NCI-H2227 (cell line): ENCODE results near the gene MPHOSPH9.

ENCODE experiments used
- DNase-seq: peaks from one replicate; lab custom pipeline; 2025; ENCODE audit not compliant: unreplicated experiment; lab: John Stamatoyannopoulos, UW

Gene MPHOSPH9

DNA sequence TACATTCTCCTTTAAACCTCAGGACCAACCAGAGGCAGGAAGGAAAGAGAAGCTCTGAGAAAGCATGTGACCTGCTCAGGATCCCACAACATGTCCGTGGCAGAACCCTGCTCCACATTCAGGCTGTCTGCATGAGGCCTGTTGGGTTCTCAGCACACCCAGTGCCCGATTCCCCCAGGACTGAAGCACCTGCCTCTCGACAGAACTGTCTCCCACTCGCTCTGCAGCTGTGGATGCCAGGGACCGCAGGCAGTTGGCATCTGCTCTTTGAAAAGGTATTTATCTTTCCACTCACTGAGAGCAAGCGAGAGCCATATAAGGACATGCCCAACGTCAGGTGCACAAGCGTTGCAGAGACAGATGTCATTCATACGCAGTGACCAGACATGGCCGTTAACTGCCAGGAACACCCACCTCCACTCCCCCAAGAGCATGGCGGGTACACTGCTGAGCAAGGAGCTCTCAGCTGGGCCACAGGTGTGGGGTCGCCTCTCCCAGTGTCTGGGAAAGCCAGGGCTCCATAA, 101.0 kb downstream of the MPHOSPH9 start:
- peak; percentile 66 for DNase-seq

DNA sequence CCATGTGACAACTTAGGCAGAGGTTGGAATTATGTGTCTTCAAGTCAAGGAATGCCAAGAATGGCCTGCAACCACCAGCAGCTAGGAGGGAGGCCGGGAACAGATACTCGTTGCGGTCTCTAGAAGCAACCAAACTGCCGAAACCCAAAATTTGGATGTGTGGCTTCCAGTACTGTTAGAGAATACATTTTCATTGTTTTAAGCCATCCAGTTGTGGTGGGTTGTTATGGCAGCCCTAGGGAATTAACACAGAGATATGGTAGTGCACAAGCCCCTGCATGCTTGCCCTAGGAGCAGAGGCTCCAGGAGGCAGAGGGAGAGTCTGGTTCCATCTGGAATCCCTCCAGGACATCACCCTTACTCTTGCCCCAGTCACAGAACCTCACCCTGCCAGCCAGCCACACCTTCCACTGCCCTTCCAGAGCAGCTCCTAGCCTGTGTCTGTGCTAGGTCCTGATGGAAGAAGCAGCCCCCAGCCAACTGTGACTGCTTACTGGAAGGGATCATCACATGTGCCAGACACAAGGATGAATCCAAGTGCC, 101.6 kb downstream of the MPHOSPH9 start:
- no peak for DNase-seq

DNA sequence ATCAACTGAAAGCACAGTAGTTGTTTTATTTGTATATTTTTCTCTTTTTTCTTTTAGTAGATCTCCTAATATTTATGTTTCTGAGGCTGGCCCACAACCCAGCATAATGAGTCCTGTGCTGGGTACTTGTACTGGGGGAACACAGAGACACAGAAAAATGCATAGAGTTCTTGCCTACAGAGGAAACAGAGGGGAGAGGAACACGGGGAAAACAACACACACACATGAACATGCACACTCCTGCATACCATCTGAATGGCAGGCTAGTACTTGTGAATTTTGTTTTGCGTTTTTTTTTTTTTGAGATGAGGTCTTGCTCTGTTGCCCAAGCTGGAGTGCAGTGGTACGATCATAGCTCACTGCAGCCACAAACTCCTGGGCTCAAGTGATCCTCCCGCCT, 103.3 kb downstream of the MPHOSPH9 start:
- no peak for DNase-seq

DNA sequence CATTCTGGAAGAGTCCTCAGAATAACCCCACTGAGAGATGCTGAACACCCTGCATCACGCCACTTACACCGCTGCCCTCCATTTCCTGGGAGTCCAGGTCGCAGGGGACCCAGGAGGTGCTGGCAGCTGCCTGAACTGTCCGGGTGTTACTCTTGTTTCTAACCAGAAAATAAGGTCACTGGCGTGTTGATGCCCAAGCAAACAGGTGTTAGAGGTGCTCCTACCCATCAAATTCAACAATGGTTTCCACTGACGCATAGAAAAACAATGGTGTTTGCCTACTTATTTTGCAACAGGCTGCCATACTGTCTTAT, 105.8 kb downstream of the MPHOSPH9 start:
- no peak for DNase-seq

DNA sequence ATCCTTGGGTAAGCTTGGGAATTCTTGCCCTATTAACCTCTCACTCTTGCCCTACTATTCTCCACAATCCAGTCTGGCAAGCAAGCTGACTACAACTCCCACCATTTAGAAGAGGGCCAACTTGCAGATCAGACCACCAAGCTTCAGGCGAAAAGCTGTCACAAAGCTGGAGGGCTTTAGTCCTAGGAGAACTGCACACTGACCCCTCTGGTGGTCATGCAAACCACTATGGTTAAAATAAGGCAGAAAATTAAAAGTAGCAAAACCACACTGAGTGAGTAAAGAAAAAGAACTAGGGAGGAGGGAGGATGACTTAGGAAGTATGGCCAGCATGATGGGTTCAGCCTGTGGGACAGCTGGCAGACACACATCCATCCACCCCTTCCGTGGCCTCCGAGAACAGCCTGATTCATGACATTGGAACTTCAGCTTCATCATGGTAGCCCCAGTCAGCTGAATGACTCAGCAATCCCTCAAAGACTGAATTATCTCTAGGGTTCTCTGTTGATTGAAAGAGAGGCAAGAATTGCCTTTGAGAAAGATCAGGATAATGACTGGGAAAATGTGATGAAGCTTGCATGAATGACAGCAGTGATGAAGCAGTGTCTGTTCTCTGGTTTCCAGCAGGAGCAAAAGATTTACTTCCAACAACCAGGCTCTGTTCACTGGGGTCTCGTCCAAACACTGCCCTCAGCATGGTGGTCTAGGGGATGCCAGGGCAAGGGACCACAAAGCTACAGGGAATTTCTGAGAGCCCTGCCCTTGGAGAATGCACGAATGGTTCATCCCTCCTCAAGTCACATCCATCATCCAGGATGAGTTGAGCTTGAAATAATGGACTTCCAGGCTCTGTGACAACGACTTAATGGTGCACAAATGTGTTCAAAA, 106.4 kb downstream of the MPHOSPH9 start:
- peak; percentile 17 for DNase-seq

DNA sequence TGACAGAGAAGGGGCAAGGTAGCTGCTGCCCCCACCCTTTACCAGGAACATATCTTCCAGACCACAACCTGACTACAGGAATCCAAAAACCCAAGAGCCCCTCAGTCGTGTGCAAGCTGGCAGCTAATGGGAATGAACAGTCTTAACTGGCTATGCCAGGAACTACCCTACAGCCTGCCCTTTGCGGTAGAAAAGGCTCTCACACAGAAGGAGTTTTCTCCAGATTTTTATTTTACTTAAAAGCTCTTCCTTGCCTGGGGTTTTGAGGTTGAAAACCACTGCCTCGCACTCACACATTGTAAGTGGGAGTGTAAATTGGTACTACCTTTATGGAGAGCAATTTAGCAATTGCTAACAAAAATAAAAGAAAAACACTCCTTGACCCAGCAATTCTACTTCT, 110.3 kb downstream of the MPHOSPH9 start:
- no peak for DNase-seq

DNA sequence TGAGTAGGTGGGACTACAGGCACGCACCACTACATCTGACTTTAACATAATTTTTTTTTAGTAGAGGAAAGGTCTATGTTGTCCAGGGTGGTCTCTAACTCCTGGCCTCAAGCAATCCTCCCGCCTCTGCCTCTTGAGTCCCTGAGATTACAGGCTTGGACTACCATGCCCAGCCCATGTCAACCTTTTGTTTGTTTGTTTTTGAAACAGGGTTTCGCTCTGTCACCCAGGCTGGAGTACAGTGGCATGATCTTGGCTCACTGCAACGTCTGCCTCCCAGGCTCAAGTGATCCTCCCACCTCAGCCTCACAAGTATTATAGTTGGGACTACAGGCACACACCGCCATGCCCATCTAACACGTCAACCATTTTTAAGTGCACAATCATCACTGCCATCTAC, 111.3 kb downstream of the MPHOSPH9 start:
- DNase-seq: no peak

DNA sequence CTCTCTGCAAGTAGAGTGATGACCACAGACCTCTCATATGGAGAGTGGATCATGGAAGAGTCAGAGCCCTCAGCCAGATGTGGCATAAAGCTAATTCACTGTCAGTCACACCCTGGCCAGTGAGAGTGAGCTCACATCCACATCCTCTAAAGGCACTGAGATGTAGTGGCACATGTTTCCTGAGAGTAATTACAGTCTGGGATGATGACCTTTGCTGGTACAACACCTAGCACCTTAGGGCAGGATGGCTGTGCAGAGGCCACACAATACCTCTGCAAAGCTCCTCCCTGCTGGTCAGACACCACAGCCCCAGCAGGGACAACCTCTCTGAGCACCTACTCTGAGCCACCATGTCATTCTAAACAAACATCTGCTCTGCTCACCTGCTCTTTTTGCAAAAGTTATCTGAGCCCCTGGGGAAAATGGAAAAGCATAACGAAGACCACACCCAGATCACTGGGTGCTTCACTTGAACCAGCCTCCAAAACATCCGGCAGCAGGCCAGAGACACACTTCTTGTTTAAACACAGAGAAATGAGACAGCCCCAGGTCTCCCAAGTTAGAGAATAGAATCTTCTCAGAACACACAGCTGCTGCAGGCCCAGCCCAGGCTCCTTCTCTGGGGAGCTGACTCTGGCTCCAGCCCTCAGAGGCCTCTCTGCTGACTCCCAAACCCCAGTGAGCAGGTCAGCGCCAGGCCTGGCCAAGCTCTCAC, 112.3 kb downstream of the MPHOSPH9 start:
- DNase-seq: no peak

DNA sequence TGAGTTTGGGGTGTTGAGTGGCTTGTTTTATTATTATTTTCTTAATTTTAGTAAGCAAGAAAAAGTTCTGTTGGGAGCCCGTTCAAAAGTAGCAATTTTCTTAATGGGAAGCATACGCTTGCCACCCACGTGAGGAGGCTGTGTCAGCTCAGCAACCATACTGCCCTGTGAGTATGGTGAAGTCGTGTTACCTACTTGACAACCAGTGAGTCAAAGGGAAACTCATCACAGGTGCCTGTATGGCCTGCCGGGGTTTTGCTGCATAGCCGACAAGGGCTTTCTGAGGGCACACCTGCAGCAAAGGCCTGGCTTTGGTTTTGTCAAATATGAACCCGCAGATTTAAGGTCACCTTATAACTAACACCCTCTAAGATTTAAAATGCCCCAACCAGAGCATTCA, 113.1 kb downstream of the MPHOSPH9 start:
- no peak for DNase-seq

DNA sequence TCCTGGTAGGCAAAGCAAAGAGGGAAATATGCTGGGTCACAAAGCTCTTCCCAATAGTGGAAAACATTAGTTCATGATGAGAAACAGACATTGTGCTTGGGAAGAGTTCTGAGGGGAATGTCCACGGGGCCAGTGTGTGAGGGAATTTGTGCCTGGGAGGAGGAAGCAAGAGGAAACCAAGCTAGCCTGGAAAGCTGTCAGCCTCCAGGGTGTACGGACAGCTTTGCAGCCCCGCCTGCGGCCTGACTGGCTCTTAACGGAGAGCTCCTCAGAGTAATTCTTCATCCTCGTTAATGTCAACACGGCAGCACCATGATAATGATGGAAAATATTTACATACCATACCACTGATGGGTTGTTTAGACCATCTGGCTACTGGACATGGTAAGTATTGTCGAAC, 114.4 kb downstream of the MPHOSPH9 start:
- no peak for DNase-seq

DNA sequence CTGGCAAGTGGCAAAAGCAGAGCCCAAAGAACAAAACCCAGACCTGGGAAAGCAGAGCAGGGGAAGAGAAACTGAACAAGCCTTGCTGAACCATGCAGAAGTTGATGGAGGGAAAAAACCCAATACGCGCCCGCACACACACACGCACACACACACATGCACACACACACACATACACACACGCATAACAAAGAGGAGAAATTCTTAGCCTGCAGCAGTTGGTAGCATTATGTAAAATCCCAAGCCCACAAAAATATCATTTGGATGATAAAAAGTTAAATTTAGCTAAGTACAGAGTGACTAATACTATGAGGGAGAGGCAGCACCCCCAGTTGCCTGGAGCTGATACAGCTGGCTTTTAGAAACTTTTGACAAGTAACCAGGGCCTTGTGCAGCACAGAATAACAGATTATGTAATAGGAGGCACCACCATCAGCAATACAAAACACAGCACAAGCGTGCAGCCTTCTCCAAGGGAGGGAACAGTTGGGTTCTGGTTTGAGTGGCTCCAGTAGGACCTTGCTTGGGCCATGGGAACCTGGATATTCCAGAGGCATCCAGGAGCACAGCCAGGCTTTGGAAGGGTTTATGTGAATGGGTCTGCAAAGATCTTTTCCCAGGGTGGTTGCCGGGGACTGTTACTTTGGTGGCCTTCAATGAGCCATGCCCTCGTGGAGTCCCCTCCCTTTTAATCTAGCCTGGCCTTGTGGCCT, 117.4 kb downstream of the MPHOSPH9 start:
- no peak for DNase-seq

DNA sequence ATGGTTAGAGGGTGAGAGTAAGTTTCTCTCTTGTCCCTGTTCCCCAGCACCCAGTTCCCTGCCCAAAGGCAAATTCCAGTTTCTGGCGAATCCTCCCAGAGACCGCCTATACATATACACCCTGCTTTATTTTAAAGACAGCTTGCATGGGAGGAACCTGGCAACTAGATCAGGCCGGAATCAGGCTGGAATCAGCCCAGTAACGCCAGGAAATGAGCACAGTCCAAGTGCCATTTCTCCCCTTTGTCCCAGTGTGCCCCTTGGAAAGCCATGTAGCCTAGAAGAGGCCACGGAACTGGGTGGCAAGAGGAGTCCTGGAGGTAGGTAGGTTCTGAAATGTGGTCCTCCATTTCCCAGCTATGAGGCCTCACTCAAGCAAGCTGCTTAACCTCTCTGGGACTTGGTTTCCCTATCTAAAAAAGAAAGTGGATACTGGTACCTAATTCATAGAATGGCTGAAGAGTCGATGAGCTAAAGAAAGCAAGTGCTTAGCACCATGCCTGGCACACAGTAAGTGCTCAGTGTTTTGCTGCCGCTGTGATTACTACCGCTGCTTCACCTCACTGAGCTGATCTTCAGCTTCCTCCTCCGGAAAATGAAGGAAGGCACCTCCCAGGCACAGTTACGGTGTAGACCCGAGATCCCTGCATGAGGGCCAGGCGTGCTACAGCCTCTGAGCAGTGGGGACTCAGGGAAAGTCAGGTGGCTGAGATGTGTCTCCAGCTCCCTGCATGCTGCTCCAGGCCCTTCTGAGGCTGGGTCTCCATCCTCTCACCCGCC, 118.4 kb downstream of the MPHOSPH9 start:
- no peak for DNase-seq

DNA sequence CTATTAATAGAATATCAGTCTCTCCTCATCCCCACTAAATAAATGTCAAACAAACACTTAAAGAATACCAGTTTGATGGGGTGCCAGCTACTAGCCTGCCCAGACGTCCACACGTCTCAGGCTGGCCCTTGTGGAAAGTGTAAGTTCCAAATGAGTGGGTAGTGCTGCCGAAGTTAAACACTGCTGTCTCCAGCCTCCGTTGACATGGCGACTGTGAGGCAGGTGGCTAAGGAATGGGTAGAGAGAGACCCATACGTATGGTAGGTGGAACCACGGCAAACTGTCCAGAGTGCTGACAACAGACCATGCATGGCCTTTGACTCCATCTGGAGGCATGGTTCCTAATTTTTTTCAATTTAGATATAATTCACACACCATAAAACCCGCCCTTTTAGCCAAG, 119.9 kb downstream of the MPHOSPH9 start:
- DNase-seq: peak; percentile 16

DNA sequence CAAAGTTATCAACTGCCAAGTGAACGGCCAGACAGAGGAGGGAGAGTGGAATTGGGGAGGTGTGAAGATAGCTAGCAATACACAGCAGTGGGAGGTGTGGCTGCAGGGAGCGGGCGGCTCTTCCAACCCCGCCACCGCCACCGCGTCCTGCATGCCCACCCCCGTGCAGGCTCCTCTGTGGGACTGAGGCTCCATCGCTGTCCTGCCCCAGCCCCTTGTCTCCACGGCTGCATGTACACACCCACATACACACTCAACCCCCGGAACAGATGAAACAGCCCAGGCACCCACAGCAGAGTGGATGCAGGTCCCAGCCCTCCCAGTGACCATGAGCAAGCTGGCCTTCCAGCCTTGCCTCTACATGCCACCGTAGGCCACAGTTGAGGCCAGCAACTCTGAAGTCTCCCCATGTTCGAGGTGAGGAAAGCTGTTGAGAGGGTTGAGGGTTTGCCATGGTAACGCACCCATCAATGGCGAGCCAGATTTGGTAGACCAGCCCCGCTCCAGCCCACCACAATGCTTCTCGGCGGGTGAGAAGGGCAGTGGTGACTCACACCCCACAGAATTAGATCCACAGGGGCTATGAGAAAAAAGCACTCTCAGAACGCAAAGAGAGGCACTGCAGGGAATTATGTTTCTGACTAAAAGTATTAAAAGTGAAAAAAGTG, 121.3 kb downstream of the MPHOSPH9 start:
- no peak for DNase-seq

DNA sequence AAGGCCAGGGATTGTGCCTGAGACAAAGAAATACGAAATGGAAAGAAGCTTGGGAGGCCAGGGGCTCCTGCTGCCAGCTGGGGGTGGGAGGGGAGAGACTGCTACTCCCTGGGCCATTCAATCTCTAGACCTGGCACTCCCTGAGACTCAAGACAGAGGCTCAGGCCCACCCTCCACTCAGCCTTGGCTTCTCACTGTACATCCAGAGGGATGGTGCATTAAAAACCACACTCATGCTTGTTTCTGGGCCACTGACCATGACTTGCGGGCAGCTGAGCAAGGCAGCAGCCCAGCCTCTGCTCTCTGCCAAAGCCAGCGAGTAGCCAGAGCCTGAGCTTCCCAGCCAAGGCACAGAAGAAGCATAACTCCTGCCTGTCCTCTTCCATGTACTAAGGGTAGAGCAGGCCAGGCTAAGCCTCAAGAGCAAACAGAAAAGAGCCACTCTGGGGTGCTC, 123.6 kb downstream of the MPHOSPH9 start:
- no peak for DNase-seq

DNA sequence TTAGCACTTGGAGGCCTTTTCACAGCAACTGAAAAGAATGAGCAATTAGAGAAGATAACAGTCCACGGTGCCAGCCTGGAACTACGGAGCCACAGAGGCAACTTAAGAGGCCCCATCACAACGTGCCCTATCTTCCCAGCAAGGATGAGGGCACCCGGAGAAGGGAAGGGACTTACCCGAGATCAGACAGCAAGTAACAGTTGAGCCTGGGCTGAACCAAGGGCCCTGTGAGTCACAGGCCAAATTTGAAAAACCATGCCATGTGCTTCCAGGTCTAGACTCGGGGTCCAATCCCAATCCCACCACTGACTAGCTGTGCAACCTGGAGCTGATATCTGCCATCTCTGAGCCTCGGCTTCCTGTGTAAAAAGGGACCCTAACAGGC, 124.3 kb downstream of the MPHOSPH9 start:
- no peak for DNase-seq

DNA sequence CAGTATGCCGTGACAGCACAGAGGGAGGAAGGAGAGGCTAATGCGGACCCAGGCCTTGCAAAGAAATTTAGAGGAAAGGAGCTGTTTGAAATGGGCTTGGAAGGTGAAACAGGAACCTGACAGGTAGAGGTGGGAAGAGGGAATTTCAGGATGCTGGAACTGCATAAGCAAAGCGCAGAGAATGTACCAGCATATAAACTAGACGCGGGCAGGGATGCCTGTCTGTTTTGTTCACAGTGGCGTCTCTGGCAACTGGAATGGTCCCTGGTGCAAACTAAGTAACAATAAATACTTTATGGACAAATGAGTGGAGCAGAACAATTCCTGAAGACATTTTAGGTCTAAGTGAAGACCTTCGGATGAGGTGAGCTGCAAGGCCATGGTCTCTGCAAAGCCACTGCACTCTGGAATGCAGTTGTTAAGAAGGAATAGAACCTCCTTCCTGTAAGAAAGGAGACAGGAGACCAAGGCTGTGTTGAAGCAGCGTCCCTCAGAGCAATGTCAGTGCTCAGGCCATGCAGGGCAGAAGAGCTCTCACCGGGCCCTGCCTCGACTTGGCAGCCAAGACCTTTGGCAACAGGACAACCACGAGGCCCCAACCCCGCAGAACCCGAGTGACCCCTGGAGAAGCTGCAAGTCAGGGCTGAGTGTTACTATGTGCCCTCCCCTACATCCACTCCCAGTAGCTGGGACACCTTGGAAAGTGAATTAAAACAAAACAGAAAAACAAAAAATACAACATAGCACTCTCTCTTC, 124.8 kb downstream of the MPHOSPH9 start:
- DNase-seq: no peak

DNA sequence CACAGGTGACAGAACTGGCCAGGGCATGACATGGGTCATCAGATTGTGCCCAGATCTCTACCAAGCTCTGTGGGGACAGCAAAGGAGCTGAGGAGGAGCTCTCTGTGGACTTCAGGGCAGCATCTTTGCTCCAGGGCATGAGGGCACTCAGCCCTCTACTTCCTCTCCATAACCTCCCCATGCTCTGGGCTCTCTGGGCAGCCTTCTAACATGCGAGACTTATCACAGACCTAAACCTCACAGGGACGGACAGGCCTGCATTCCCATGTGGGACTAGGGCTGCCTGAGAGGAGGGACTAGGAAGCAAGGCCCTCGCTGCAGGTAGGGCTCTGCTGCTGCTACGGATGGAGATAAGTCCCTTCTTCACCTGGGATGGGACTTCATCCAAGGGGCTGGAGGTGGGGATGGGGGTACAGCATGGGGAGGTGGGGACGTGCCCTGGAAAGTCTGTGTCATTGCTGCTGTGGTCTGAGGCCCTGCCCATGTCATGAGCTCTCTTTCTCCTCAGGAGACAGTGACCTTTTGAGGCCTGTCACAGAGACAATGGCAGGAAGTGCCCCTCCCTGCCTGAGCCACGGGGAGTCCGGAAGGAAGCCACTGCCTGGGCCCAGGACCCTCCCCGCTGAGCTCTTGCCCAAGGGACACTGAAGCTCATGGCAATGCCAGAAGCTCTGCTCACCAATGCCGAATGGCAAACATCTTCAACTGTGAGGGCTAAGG, 126.1 kb downstream of the MPHOSPH9 start:
- no peak for DNase-seq
